NCI-H510A (cell line): Measurements from ENCODE around the gene AFF1.
"Not testable (repeated sequence)": the region's sequence is repeated elsewhere in the genome, so short reads cannot be mapped to it uniquely, and the experiment has no call there.

Experiments
- DNase-seq: peaks from one replicate; lab custom pipeline; 2025; lab: John Stamatoyannopoulos, UW

AFF1 gene

DNA sequence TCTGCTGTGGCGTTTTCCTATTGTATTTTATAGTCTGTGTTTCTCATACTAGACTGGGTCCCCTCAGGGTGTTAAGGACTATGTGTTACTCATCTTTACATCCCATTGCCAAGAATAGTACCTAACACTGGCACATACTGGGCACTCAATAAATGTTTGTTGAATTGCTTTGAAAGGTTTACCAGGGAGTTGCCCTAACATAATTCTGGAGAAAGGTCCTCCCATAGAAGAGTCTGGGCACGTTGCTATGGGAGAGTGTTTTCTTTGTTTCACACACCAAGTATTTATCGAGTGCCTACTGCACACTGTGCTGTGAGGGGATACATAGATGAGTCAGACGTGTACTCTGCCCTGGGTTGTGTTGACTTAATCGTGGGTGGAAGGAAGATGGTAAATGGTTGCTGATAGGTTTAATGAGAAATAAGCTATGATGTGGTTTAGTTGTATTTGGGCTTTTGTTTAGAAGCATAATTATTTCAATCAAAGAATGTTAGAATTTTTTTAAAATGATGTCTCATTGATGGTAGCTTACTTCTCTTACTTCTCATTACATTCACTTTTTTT, 42.9 kb downstream of the AFF1 start:
- DNase-seq: peak; percentile 27

DNA sequence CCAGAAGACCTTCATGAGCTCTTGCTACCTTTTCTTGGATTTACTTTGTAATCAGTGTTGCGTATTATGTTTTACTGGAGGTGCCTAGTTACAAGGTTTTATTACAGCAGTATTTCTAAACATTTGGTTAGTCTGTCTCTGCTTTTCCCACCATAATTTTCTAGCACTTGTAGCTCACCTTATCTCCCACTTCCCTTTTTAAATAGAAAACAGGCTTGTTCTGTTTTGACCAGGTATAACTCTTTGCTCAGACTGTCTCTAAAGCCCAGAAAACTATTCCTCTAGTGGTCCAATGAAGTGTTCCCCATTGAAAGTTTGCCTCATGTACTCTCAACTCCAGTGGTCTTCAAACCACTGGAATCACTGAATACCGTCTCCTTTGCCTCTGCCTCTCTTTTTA, 43.9 kb downstream of the AFF1 start:
- no peak for DNase-seq

DNA sequence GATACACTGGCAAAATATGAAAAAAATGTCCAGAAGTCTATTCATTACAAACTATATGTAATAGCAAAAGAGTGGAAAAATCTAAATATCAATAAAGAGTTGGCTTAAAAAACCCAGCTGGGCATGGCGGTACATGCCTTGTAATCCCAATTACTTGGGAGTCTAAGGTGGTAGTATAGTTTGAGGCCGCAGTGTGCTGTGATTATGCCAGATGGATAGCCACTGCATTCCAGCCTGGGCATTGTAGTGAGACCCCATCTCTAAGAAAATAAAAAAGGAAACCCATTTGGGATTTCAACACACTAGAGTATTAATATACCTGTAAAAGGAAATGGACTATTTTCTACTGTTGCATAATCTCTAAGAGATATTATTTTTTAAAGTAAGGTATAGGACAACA, 45.4 kb downstream of the AFF1 start:
- DNase-seq: no peak

DNA sequence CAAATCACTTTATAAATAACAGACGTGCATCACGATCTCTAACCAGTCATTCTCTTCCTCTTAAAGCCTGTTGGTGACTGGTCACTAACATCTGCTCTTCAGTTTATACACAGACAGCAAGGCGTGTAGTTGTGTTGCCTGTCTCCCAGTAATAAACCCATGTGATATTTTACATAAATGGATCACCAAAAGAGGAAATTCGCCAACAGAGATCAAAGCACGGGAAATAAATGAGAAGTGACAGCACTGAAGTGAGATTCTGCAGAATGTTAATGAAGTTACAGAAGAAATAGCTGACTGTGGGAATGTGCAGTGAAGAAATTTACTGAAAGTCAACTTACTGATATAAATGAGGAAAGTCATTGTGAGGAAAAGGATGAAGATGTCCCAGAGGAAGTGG, 47.0 kb downstream of the AFF1 start:
- no peak for DNase-seq

DNA sequence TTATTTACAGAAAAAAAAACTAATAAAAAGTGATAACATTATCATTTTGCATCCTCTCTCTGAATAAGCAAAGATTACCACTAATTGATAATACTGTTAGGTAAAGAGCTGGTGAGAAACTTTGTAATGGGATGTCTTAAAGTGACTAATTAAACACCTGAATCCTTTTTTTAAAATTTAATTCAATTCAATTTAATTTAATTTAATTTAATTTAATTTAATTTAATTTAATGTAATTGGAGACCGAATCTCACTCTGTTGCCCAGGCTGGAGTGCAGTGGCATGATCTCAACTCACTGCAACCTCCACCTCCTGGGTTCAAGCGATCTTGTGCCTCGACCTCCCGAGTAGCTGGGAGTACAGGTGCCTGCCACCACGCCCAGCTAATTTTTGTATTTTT, 51.0 kb downstream of the AFF1 start:
- DNase-seq: not testable (repeated sequence)

DNA sequence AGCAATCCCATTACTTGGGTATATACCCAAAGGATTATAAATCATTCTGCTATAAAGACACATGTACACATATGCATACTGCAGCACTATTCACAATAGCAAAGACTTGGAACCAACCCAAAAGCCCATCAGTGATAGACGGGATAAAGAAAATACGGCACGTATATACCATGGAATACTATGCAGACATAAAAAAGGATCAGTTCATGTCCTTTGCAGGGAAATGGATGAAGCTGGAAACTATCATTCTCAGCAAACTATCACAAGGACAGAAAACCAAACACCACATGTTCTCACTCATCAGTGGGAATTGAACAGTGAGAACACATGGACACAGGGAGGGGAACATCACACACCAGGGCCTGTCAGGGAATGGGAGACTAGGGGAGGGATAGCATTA, 54.8 kb downstream of the AFF1 start:
- not testable (repeated sequence) for DNase-seq

DNA sequence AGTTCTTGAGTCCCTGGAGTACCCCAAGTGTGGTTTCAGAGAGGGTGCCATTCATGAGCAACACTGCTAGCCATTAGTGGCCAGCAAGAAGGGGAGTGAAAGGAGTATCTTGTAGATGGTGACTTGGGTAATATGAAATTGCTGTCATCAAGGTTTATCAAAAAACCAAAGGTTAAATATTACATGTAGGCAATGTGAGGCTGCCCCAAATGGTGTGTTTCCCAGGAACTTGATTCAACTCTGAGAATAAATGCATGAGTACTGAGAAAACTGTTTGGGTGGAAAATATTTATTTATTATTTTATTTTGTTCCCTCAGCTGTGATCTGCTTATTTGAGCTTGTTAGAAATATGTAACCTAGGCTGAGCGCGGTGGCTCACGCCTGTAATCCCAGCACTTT, 55.7 kb downstream of the AFF1 start:
- no peak for DNase-seq

DNA sequence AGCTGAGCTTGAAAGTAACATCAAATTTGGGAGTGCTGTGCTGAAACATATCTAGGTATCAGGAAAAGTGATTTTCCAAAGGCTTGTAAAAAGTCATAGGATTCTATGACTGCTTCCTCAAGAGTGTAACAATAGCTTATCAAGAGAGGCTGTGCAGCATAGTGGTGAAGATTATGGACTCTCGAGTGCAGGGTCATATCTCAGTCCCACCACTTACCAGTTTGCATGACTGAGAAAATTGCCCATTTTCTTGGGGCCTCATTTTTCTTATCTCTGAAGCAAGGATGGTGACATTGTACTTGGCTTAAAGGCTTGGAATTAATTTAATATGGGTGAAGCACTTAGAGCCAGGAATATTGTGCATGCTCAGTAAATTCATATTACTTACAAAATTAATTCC, 57.2 kb downstream of the AFF1 start:
- no peak for DNase-seq

DNA sequence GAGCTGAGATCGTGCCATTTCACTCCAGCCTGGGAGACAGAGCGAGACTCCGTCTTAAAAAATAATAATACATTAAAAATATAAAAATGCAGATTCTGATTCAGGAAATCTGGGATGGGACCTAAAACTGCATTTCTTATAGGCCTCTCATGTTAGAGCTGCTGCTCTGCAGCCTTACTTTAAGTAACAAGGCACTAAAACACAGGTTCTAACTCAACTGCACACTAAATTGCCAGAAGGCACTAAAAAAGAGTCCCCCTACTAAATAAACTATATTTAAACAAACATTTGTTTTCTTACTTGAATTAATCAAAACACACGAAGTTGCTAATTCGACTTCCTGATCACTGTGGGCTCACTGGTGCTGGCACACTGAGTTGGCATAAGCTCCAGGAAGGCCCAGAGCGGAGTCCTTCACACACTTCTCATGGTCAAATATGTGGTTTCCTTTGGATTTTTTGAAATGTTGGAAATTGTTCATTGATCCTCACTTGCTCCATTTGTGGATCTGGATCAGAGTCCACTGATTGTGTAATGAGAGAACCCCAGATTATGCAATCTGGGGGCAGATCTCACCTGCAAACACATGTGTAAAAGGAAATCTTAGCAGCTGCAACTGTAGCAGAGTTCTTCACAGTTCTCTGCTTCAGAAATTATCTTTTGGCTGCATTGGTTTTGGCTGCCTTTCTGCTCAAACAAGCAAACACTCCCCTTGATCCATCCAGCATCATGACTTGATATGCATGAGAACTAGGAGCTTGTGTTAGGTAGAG, 59.3 kb downstream of the AFF1 start:
- no peak for DNase-seq

DNA sequence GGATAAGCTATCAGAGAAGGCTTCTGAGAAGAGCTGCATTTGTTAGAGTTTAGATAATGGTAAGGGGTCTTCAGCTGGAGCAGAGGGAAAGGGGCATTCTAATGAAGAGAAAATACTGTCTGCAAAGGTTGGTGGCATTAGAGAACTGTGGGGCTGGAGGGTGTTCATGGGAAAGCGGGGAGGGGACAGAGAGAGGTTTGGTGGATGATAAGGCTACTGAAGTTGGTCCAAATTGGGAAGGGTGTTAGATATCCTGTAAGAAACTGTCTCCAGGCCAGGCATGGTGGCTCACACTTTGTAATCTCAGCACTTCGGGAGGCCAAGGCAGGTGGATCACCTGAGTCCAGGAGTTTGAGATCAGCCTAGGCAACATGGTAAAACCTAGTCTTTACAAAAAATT, 59.9 kb downstream of the AFF1 start:
- DNase-seq: no peak

DNA sequence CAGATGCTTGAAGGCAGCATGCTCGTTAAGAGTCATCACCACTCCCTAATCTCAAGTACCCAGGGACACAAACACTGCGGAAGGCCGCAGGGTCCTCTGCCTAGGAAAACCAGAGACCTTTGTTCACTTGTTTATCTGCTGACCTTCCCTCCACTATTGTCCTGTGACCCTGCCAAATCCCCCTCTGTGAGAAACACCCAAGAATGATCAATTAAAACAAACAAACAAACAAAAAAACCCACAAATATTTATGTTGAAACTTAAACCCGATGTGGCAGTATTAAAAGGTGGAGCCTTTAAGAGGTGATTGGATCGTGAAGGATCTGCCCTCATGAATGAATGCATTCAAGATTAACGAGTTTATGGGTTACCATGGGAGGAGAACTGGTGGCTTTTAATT, 61.7 kb downstream of the AFF1 start:
- DNase-seq: not testable (repeated sequence)

DNA sequence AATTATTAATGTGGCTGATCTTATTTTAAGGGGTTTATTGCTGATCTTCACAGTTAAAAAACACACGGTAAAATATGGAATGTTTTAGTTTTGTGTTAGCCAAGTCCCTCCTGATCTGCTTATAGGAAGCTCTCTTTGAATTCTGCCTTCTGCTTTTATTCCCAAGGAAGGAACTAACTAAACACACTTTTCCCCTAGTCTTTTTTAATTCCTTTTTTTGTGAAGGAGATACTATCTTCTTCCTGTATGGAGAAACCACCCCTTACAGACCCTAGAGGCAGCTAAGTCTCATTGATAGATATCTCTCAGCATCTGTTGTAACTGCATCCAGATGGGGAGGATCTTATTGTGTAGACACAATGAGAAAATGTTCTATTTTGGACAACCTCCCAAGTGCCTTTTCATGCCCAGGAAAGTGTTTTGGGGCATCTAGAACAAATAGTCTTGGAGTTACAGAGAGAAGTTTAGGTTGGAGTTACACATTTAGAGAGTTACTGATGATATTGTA, 64.4 kb downstream of the AFF1 start:
- DNase-seq: no peak

DNA sequence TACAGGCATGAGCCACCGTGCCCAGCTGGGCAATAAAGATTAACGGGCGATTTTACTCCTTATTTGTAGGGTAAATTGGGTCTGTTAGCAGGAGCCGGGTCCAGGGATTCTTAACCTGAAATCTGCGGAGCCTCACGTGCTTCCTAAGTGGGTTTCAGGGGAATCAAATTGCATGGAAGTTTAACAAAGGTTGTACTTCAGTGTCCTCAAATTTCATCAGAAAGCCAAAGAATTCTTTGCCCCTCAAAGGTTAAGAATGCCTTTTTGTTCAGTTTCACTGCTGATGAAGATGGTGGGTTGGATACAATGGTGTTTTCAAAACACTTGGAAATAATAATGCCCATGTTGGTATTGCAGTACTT, 67.9 kb downstream of the AFF1 start:
- no peak for DNase-seq

DNA sequence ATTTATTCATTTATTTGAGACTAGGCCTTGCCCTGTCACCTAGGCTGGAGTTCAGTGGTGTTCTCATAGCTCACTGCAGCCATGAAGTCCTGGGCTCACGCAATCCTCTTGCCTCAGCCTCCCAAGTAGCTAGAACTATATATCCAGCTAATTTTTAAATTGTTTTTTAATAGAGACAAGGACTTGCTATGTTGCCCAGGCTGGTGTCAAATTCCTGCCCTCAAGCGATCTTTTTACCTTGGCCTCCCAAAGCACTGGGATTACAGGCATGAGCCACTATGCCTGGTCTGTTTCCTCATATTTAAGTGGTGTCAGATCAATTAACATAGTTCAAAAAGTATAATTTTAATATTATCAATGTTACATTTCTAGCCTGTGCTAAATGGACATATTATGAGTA, 68.5 kb downstream of the AFF1 start:
- no peak for DNase-seq

DNA sequence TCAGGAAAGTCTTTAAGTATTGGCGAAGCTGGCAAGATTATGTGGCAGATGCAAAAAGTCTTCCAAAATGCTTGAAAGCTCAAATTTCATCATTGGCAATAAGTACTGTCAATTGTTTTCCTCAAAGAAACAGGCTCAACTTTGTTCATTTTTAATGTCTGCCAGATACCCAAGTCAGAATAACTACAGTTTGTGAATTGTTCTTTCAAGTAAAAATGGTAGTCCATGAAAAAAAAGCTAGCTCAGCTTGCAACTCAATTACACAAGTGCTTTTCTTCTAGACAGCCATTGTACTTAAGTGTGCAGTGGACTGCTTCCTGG, 70.5 kb downstream of the AFF1 start:
- no peak for DNase-seq

DNA sequence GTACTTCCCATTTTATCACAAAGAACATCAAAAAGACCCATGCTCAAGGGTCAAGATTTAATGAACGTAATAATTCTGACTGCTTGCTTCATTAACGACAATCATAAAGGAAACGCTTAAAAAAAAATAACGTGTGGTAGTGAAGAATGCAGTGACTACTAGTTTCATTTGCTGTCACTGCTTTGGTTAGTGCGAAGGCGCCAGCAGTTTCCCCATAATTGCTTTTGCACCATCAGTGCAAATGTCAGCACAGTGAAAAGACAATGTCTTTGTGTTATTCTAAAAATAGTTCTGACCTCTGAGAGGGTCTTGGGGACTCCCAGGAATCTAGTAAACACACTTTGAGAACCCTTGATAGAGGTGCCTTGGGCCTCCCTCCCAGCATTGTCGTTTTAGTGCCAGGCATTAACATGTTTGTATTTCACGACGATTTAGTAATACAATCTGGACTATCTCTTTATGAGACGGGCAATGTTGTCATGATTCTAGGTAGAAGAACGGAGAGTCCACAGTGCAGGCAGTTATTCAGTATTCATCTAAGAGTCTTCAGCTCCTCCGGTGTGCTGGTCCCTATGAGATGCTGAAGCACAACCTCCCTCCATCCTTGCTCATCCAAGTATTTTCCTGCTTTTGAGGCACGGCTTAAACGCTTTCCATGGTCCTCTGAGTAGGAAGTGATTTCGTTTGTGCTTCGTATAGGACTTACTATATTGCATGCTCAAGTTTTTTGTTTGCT, 71.0 kb downstream of the AFF1 start:
- DNase-seq: no peak

DNA sequence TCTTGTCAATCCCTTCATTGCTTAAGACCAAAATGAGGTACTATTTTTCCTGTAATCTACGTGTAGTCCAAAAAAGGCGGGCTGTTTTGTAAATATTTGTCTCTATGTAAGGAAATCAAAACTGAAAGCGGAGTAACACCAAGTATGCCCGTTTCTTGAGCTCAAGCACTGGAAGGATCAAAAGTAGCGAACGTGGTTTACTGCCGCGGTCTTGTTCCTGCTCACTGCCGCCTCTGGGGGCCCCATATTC, 71.5 kb downstream of the AFF1 start:
- DNase-seq: no peak

DNA sequence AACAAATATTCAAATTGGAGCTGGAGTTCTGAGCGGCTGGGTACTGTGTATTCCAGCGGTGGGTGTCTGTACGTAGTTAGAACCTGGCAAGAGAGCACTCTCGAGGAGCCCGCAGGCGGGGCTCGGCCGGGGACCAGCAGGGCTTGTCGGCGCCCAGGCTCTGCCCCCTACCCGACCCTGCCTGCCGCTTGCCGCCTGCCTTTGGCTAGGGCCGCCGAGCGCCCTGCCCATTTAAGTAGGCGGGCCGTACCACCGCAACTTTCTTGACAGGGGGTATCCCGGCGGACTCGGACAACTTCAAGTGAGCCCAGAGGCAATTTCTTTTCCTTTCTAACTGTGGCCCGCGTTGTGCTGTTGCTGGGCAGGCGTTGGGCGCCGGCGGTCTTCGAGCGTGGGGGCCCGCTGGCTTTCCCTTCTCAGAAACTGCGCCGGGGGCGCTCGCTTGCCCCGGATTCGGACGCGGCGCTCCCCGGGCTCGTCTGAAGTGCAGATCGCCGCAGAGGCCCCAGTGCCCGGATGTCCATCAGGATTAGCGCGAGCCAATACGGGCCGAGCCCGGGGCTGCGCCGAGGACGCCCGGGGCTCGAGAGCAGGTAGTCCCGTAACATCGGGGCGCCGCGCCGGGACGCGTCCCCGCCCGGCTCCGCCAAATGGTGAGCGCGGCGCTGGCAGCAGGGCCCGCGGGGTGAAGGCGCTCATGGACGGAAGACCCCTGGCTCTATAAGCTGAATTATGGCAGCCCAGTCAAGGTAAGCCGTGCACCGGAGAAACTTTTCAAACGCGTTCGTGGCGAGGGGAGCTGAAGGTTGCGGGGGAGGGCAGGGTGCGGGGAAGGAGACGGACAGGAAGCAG, 72.1 kb downstream of the AFF1 start:
- peak; percentile 91 for DNase-seq

DNA sequence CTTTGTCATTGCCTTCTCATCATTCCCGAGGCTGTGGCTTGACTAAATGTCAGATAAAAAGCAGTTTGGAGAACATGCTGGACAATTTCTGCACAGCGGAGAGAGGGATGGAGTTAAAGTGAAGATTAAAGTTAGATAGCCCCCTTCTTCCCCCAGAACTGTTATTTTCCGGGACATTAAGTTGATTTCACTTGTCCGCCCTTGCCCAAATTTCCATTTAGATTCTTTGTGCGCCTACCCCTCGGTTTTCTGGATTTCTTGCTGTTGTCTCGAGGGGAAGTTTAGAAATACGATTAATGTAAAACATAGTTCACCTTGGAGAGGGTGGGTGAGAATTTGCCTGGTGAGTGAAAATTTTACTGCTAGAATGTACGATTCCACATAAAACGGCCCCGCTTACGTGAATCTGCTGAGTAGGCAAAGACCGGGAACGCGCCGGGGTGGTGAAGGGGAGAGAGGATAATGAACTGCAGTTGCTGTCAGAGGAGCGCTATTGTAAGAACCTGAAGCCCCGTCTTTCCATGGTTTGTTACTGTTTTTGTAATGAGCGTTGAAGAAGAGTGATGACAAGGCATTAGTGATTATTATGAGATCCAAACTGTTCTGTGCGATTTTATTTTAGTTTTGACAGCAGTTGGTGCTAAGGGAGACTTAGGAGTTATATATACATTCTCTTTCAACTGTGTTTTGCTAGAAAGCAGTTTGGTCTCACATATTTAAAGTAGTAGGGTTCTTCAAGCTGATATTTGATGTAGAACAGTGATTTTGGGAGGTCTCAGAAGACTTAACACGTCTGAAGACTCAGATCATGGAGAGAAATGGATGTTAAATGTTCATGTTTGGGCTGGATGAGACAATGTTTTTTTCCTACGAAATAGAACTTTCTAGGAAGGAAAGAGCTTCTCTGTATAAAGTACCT, 73.0 kb downstream of the AFF1 start:
- DNase-seq: peak; percentile 31

DNA sequence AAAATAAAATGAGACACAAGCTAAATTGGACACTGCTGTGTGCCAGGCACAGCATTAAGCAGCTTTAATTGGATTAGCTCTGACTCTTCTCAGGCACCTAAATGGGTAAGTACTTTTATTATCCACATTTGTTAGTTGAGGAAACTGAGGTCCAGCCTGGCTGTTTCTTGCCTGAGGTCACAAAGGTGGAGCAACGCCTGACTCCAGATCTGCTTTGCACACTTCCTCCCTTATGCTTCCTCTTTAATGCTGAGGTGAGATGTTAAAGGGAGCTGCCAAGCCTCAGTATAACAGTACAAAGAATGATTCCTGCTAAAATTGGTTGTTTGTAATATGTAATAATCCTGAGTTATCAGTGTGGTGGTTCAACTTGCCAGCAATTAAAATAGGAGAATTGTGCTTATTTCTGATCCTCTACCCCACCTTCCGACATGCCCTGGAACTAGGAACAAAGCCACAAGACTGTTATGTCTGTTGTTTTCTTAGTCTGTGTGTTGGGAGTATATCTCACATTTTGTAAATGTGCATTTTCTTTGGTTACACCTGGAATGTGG, 74.4 kb downstream of the AFF1 start:
- no peak for DNase-seq

DNA sequence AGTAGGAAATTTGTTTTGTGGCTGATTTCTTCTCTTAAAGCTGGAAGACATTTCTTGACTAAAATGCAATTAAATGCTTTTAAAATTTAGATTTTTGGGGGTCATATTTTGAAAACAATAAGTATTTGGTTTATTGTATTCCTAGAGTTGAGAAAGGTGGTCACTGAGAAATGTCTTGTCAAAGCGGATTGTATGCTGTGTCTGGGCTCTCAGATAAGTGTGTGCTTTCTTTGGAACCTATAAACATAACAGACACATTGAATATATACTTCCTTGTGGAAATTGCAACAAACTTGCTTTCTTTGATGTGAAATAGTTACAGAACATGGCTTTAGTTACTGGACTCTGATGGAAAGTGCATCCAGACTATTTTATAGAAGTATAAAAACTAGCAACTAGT, 75.4 kb downstream of the AFF1 start:
- no peak for DNase-seq
